Hepatocyte (in vitro differentiated cells): ENCODE data around the gene HADHA. TPM values are rescaled to one million over a fixed set of nuclear protein-coding genes. Genes with fewer than 3 reads are reported as not detected.
A peak's percentile ranks its signal among the peaks of the same experiment; 100 is the strongest.

Experiments used
- DNase-seq: peaks from one replicate; pipeline ENCODE4 v3.0.0-alpha.2; 2016; ENCODE audit warnings: low spot score
- H2AFZ ChIP-seq: fragments of 200-600 bp; sonication (generic); 2 replicates; pipeline ENCODE4 v1.6.0; 2016; ENCODE audit warnings: antibody characterized with exemption, mild to moderate bottlenecking
- H3K27ac ChIP-seq: fragments of 200-600 bp; sonication (generic); 2 replicates; pipeline ENCODE4 v1.5.1; 2016; ENCODE audit warnings: mild to moderate bottlenecking
- H3K27me3 ChIP-seq: fragments of 200-600 bp; sonication (generic); 2 replicates; pipeline ENCODE4 v1.6.1; 2016
- H3K36me3 ChIP-seq: fragments of 200-600 bp; sonication (generic); replicated peaks from 2 replicates; pipeline ENCODE4 v1.5.1; 2016; ENCODE audit warnings: low read depth; ENCODE audit not compliant: insufficient read depth
- H3K4me1 ChIP-seq: fragments of 200-600 bp; sonication (generic); 2 replicates; pipeline ENCODE4 v1.5.1; 2016; ENCODE audit warnings: mild to moderate bottlenecking, moderate library complexity; ENCODE audit not compliant: insufficient read depth
- H3K4me2 ChIP-seq: fragments of 200-600 bp; sonication (generic); 2 replicates; pipeline ENCODE4 v1.6.0; 2016
- H3K4me3 ChIP-seq: fragments of 200-600 bp; sonication (generic); 2 replicates; pipeline ENCODE4 v1.5.1; 2016; ENCODE audit warnings: mild to moderate bottlenecking
- H3K79me2 ChIP-seq: fragments of 200-600 bp; sonication (generic); 2 replicates; pipeline ENCODE4 v1.6.0; 2017; ENCODE audit warnings: mild to moderate bottlenecking
- H3K9me2 ChIP-seq: fragments of 200-600 bp; sonication (generic); replicated peaks from 2 replicates; pipeline ENCODE4 v1.6.0; 2017; ENCODE audit warnings: mild to moderate bottlenecking; ENCODE audit not compliant: insufficient read depth
- H3K9me3 ChIP-seq: fragments of 200-600 bp; sonication (generic); 2 replicates; pipeline ENCODE4 v1.5.1; 2016; ENCODE audit warnings: low read depth, mild to moderate bottlenecking
- H4K20me1 ChIP-seq: fragments of 200-600 bp; sonication (generic); 2 replicates; pipeline ENCODE4 v1.6.0; 2016; ENCODE audit warnings: mild to moderate bottlenecking; ENCODE audit not compliant: insufficient read depth, poor library complexity, severe bottlenecking
- EZH2 ChIP-seq: fragments of 200-600 bp; sonication (generic); IDR thresholded peaks from 2 replicates; pipeline ENCODE4 v1.6.1; 2016; ENCODE audit warnings: antibody characterized with exemption, mild to moderate bottlenecking, borderline replicate concordance
- EZH2phosphoT487 ChIP-seq: fragments of 200-600 bp; sonication (generic); IDR thresholded peaks from one replicate; pipeline ENCODE4 v1.6.1; 2018; ENCODE audit warnings: antibody characterized with exemption, mild to moderate bottlenecking, low read depth, moderate library complexity; ENCODE audit not compliant: unreplicated experiment, severe bottlenecking
- WGBS: methylation state at CpG from one replicate; pipeline ENCODE4 v1.1.6; 2016; ENCODE audit warnings: low lambda C conversion rate; ENCODE audit errors: missing lambda C conversion rate; 5-methylcytosine and 5-hydroxymethylcytosine counted together
- polyA plus RNA-seq: library from polyadenylated mRNA; unstranded; fragments of >200 nt; fragmentation: Nextera tagmentation; extraction: Ambion mirVana; gene quantifications from 2 replicates; pipeline ENCODE4 v1.2.1, GENCODE V29; 2016
- total RNA-seq: library from RNA; depleted of rRNA; stranded (reverse); fragments of >200 nt; gene quantifications from 2 replicates; pipeline ENCODE4 v1.2.3, GENCODE V29; 2014
- TF ChIP-seq, protein P1 (sequence below): fragments of 200-600 bp; sonication (generic); IDR thresholded peaks from 2 replicates; pipeline ENCODE4 v1.5.1; 2016; ENCODE audit warnings: antibody characterized with exemption, mild to moderate bottlenecking; ENCODE audit not compliant: poor library complexity

The HADHA gene
- total and polyA plus RNA-seq, 2 experiments from 2014 or later: 125 to 149 TPM

DNA sequence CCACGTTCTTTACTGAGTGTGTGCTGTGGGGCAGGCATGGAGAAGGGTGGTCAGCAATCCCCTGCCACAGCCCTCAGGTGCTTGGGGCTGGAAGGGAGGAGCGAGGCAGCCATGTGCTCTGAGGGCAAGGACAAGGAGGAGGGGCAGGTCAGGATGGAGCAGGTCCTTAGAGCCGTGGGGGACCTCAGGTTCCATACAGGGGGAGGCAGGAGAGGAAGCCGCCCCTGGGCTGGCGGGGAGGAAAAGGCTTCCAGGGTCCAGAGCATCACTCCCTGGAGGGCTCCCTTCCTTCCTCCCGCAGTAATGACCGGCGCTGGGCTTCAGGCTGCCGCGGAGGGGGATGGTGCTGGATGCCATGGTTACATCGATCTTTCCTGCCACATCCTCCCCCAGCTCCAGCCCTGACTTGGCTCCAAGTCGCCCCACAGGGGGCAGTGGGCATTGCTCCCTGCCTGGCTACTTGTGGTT, 65.0 kb downstream of the HADHA start:
- no peaks in the 10 kb centered on the region for H3K9me3 ChIP-seq
- peak overlapping the region; percentile 61 for H2AFZ ChIP-seq
- peak overlapping the region; percentile 94 for H3K4me2 ChIP-seq
- peaks cover 11% of the 10 kb centered on the region for H3K4me1 ChIP-seq
- H3K79me2 ChIP-seq: no peaks in the 10 kb centered on the region
- H3K27ac ChIP-seq: no peak overlapping the region
- DNase-seq: no peak
- H3K27me3 ChIP-seq: peaks cover 3% of the 10 kb centered on the region
- no peaks in the 10 kb centered on the region for H4K20me1 ChIP-seq
- H3K9me2 ChIP-seq: no peaks in the 10 kb centered on the region
- 41% methylated on average over 11 of the region's 12 CpGs for WGBS
- no peaks in the 10 kb centered on the region for H3K36me3 ChIP-seq
- TF ChIP-seq, protein P1, sequence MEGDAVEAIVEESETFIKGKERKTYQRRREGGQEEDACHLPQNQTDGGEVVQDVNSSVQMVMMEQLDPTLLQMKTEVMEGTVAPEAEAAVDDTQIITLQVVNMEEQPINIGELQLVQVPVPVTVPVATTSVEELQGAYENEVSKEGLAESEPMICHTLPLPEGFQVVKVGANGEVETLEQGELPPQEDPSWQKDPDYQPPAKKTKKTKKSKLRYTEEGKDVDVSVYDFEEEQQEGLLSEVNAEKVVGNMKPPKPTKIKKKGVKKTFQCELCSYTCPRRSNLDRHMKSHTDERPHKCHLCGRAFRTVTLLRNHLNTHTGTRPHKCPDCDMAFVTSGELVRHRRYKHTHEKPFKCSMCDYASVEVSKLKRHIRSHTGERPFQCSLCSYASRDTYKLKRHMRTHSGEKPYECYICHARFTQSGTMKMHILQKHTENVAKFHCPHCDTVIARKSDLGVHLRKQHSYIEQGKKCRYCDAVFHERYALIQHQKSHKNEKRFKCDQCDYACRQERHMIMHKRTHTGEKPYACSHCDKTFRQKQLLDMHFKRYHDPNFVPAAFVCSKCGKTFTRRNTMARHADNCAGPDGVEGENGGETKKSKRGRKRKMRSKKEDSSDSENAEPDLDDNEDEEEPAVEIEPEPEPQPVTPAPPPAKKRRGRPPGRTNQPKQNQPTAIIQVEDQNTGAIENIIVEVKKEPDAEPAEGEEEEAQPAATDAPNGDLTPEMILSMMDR: no peak
- TF ChIP-seq EZH2phosphoT487: no peak
- TF ChIP-seq EZH2: no peak
- peak overlapping the region; percentile 52 for H3K4me3 ChIP-seq

DNA sequence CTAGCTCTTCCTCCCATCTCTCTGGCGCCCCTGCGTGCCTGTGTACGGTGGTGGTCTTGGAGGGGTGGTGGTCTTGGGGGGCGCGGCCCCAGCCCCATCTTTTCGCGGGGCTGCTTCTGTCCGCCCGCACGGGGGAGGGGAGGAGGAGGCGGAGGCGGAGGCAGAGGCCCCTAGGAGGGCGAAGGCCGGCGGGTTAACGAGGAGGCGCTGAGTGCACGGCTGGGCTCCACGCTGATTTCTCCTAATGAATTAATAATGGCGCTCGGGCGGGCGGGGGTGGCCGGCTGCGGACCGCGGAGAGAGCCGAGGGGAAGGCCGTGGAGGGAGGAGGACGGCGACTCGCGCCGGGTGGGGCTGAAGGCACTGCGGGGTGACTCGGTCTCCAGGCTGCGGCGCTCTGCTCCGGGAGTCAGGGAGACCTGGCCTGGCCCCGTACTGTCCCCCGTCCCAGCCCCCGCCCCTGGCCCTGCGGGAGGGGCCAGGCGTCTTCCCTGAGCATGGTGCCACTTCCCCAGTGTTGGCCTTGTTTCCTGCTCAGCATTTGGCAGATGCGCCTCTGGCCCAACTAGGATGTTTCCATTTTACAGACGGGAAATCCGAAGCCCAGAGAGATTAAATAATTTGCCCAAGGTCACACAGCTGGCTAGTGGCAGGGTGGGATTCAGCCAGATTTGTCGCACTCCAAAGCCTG, 65.5 kb downstream of the HADHA start:
- DNase-seq: peak; percentile 71
- Histone ChIP-seq H3K9me3 (no peaks in the 10 kb centered on the region), H3K79me2 (no peaks in the 10 kb centered on the region), H3K4me1 (peaks cover 9% of the 10 kb centered on the region), H3K27ac (no peak overlapping the region), H2AFZ (peak overlapping the region; percentile 61), H3K27me3 (peaks cover 8% of the 10 kb centered on the region), H3K4me3 (peak overlapping the region; percentile 52), H3K36me3 (no peaks in the 10 kb centered on the region), H3K4me2 (peak overlapping the region; percentile 94), H4K20me1 (no peaks in the 10 kb centered on the region), H3K9me2 (no peaks in the 10 kb centered on the region)
- no peak for TF ChIP-seq EZH2phosphoT487
- no peak for TF ChIP-seq EZH2
- TF ChIP-seq, protein P1: no peak
- 18% methylated on average over 11 of the region's 48 CpGs for WGBS

- Histone ChIP-seq H3K79me2 (no peaks in the 10 kb centered on the region), H2AFZ (peak overlapping the region; percentile 61), H3K9me2 (no peaks in the 10 kb centered on the region), H3K36me3 (no peaks in the 10 kb centered on the region), H3K9me3 (no peaks in the 10 kb centered on the region), H3K4me3 (no peak overlapping the region), H3K4me2 (peak overlapping the region; percentile 94), H4K20me1 (no peaks in the 10 kb centered on the region), H3K27ac (no peak overlapping the region), H3K27me3 (peaks cover 12% of the 10 kb centered on the region), H3K4me1 (peaks cover 9% of the 10 kb centered on the region)
- TF ChIP-seq EZH2phosphoT487: no peak
- no peak for TF ChIP-seq EZH2
- TF ChIP-seq, protein P1: no peak
- WGBS: 92% methylated on average over 3 of the region's 3 CpGs
- no peak for DNase-seq
Observed at GRCh38 chr2:26178246-26178645, 66.2 kb downstream of the HADHA start.
